Spleen (tissue), 7 donors: ENCODE data around the gene ADD2.

ENCODE experiments used
- POLR2AphosphoS5 ChIP-seq, 3 donors: sonication (generic); formaldehyde crosslinking; IDR thresholded peaks; one replicate each; pipeline ENCODE4 v1.5.1; 2017; ENCODE audit warnings: antibody characterized with exemption in 3 of 3
- TF ChIP-seq, protein P1 (sequence below), 11 experiments: fragments of 200-600 bp in 7 of 11; fragments of 450-650 bp in 4 of 11; sonication (generic) in 4 of 11; IDR thresholded peaks in 8 of 11; conservative IDR thresholded peaks in 3 of 11; 1 replicate in 7 of 11; 2 replicates in 4 of 11; pipeline versions ENCODE4 v1.4.0 to v1.8.0; 2016 to 2021; ENCODE audit warnings: antibody characterized with exemption in 11 of 11, inconsistent platforms in 4 of 11, mild to moderate bottlenecking in 1 of 11
- donor health status: DM: no; HTN: no; CAD: no; lungs with moderate emphysema.
- donor health status: DM: no; HTN: no; CAD: no.
- donor health status: DM: no; HTN: no; CAD: no.

DNA sequence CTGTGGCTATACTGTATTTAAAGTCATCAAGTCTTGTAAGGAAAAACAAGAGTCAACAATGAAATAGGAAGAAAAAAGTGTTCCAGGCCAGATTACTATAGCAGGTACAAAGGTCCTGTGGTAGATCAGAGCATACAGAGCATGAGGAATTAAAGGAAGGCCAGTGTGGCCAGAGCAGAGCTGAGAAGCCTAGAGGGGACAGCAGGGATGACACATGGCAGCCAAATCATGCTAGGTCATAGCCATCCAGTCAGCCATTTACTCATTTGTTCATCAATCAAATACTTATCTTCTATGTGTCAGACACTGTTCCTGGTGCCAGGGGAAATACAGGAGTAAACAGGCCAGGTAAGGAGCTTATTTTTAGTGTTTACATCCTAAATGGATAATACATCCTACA lies 24.3 kb downstream of the ADD2 start:
- TF ChIP-seq POLR2AphosphoS5 (IDR thresholded peaks at IDR 0.05) = no peak
- TF ChIP-seq, protein P1, sequence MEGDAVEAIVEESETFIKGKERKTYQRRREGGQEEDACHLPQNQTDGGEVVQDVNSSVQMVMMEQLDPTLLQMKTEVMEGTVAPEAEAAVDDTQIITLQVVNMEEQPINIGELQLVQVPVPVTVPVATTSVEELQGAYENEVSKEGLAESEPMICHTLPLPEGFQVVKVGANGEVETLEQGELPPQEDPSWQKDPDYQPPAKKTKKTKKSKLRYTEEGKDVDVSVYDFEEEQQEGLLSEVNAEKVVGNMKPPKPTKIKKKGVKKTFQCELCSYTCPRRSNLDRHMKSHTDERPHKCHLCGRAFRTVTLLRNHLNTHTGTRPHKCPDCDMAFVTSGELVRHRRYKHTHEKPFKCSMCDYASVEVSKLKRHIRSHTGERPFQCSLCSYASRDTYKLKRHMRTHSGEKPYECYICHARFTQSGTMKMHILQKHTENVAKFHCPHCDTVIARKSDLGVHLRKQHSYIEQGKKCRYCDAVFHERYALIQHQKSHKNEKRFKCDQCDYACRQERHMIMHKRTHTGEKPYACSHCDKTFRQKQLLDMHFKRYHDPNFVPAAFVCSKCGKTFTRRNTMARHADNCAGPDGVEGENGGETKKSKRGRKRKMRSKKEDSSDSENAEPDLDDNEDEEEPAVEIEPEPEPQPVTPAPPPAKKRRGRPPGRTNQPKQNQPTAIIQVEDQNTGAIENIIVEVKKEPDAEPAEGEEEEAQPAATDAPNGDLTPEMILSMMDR (IDR thresholded peaks at IDR 0.05 in 8 of 11, conservative IDR thresholded peaks at IDR 0.05 in 3 of 11) = no peak
